Measurements from ENCODE around the gene DAPK1. TPM values are rescaled to one million over a fixed set of nuclear protein-coding genes. Genes with fewer than 3 reads are reported as not detected.

DAPK1 gene
- total RNA-seq, 1 donor: 8.6 TPM

- TF ChIP-seq, protein P1, sequence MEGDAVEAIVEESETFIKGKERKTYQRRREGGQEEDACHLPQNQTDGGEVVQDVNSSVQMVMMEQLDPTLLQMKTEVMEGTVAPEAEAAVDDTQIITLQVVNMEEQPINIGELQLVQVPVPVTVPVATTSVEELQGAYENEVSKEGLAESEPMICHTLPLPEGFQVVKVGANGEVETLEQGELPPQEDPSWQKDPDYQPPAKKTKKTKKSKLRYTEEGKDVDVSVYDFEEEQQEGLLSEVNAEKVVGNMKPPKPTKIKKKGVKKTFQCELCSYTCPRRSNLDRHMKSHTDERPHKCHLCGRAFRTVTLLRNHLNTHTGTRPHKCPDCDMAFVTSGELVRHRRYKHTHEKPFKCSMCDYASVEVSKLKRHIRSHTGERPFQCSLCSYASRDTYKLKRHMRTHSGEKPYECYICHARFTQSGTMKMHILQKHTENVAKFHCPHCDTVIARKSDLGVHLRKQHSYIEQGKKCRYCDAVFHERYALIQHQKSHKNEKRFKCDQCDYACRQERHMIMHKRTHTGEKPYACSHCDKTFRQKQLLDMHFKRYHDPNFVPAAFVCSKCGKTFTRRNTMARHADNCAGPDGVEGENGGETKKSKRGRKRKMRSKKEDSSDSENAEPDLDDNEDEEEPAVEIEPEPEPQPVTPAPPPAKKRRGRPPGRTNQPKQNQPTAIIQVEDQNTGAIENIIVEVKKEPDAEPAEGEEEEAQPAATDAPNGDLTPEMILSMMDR (IDR thresholded peaks at IDR 0.05; ENCODE audit: insufficient read depth, low read depth, low read length): no peak
- no peak for DNase-seq (ENCODE audit: low read depth)
- H3K4me3 ChIP-seq (ENCODE audit: low read depth, low read length): no peak overlapping the region
These were observed 235.1 kb downstream of the DAPK1 start for GRCh38 chr9:87732756-87733155.

- DNase-seq (ENCODE audit: low read depth): no peak
- TF ChIP-seq, protein P1 (IDR thresholded peaks at IDR 0.05; ENCODE audit: insufficient read depth, low read depth, low read length): no peak
These were observed 235.8 kb downstream of the DAPK1 start for GRCh38 chr9:87733273-87734052.

GRCh38 chr9:87734106-87734505 is 236.4 kb downstream of the DAPK1 start:
- no peak for DNase-seq (ENCODE audit: low read depth)
- no peak overlapping the region for H3K4me3 ChIP-seq (ENCODE audit: low read depth, low read length)
- TF ChIP-seq, protein P1 (IDR thresholded peaks at IDR 0.05; ENCODE audit: insufficient read depth, low read depth, low read length): no peak

More at GRCh38 chr9:87733273-87734052, 235.8 kb downstream of the DAPK1 start:
- no peak overlapping the region for H3K4me3 ChIP-seq (ENCODE audit: low read depth, low read length)

GRCh38 chr9:87739546-87739945 is 241.9 kb downstream of the DAPK1 start:
- TF ChIP-seq, protein P1 (IDR thresholded peaks at IDR 0.05; ENCODE audit: insufficient read depth, low read depth, low read length): no peak
- no peak for DNase-seq (ENCODE audit: low read depth)
- H3K4me3 ChIP-seq (ENCODE audit: low read depth, low read length): no peak overlapping the region

DNA sequence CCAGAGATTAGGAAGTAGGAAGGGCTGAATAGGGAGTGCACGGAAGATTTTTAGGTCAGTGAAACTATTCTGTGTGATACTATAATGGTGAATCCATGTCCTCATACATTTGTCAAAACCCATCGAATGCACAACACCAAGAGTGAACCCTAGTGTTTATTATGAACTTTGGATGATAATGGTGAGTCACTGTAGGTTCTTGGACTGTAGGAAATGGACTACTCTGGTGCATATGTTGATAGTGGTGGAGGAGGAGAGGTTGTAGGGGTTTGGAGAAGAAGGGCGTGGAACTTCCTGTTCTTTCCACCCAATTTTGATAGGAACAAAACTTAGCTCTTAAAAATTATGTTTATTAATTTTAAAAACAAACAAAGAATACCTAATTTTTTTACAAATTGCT is 242.5 kb downstream of the DAPK1 start:
- H3K4me3 ChIP-seq (ENCODE audit: low read depth, low read length): no peak overlapping the region
- no peak for DNase-seq (ENCODE audit: low read depth)
- TF ChIP-seq, protein P1 (IDR thresholded peaks at IDR 0.05; ENCODE audit: insufficient read depth, low read depth, low read length): no peak

DNA sequence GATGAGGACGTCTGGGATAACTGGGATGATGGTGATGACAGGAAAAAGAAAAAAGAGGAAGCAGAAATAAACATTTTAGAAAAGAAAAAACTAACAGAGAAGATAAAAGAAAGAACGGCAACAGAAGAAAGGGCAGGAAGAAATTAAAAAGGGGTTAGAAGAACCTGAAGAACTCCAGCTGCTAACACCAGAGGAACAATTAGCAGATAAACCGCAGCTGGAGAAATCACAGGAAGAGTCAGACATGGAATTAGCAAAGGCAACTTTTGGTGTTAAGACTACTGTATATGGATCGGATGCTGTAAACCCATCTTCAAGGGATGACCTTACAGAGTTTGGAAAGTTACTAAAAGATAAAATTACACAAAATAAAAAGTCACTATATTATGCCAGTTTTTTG is 243.7 kb downstream of the DAPK1 start:
- DNase-seq (ENCODE audit: low read depth): no peak
- H3K4me3 ChIP-seq (ENCODE audit: low read depth, low read length): no peak overlapping the region
- TF ChIP-seq, protein P1 (IDR thresholded peaks at IDR 0.05; ENCODE audit: insufficient read depth, low read depth, low read length): no peak

DNA sequence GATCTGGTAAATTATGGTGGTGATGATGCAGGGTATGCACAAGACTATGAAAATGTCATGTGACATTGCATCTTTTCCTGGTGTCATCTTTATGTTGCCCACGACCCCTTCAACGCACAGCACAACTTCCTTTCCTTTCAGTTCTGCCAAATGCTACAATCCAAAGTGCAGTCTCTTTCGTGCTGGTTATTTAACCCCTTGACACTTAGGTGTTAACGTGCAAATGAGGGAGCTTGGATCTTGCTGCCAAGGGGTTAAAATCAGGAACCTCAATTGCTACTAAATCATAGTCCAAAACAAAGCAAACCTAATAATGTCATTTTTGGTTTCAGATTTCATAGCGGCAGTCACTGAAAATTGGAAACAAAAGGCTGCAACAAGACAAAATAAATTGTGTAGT is 244.2 kb downstream of the DAPK1 start:
- TF ChIP-seq, protein P1 (IDR thresholded peaks at IDR 0.05; ENCODE audit: insufficient read depth, low read depth, low read length): no peak
- no peak overlapping the region for H3K4me3 ChIP-seq (ENCODE audit: low read depth, low read length)
- no peak for DNase-seq (ENCODE audit: low read depth)
